Caco-2 (cell line): Measurements from ENCODE around the gene FBN3. TPM values are rescaled to one million over a fixed set of nuclear protein-coding genes. Genes with fewer than 3 reads are reported as not detected.

ENCODE experiments used
- BruUV-seq: library from RNA; stranded (reverse); fragments of 400-500 nt; replicated peaks from 2 replicates; lab custom pipeline; 2021; lab: Mats Ljungman, UMichigan
- CTCF ChIA-PET: fragments of 300-600 bp; sonication (Branson Sonifier 250); formaldehyde crosslinking; loops from one replicate; lab custom pipeline; 2022; ENCODE audit warnings: antibody characterized with exemption; lab: Charles Lee
- POLR2A ChIA-PET: fragments of 300-600 bp; sonication (Branson Sonifier 250); formaldehyde crosslinking; loops from one replicate; lab custom pipeline; 2022; ENCODE audit warnings: antibody characterized with exemption; lab: Charles Lee
- DNase-seq, 2 experiments: peaks; one replicate each; pipeline versions ENCODE4 v3.0.0 to v3.0.0-alpha.2; 2020 to 2022
- H3K27me3 ChIP-seq: replicated peaks from 2 replicates; pipeline ENCODE4 v1.6.0; 2011; ENCODE audit warnings: low read length; ENCODE audit not compliant: control insufficient read depth, insufficient read depth
- H3K36me3 ChIP-seq: 2 replicates; pipeline ENCODE4 v1.5.1; 2011; ENCODE audit warnings: low read length; ENCODE audit not compliant: control insufficient read depth, insufficient read depth
- H3K4me1 ChIP-seq: fragments of 250-450 bp; sonication (Bioruptor Pico); 2 replicates; pipeline ENCODE4 v1.5.1; 2020; ENCODE audit warnings: mild to moderate bottlenecking
- H3K4me3 ChIP-seq: 2 replicates; pipeline ENCODE4 v1.5.1; 2011; ENCODE audit warnings: low read depth, mild to moderate bottlenecking, control low read depth, low read length
- H3K9me3 ChIP-seq: fragments of 250-450 bp; sonication (Bioruptor Pico); 2 replicates; pipeline ENCODE4 v1.5.1; 2020; ENCODE audit warnings: mild to moderate bottlenecking, moderate library complexity
- H3K27ac Mint-ChIP-seq: one replicate; pipeline ENCODE4 v1.8.0; 2022; ENCODE audit warnings: mixed read lengths; ENCODE audit not compliant: unreplicated experiment
- H3K27me3 Mint-ChIP-seq: one replicate; pipeline ENCODE4 v1.8.0; 2022; ENCODE audit warnings: mixed read lengths; ENCODE audit not compliant: insufficient read depth, unreplicated experiment
- H3K36me3 Mint-ChIP-seq: one replicate; pipeline ENCODE4 v1.8.0; 2022; ENCODE audit warnings: mild to moderate bottlenecking, mixed read lengths; ENCODE audit not compliant: insufficient read depth, unreplicated experiment
- H3K4me1 Mint-ChIP-seq: one replicate; pipeline ENCODE4 v1.8.0; 2022; ENCODE audit warnings: low read depth, mixed read lengths; ENCODE audit not compliant: unreplicated experiment
- H3K4me3 Mint-ChIP-seq: one replicate; pipeline ENCODE4 v1.8.0; 2022; ENCODE audit warnings: mild to moderate bottlenecking, moderate library complexity, mixed read lengths; ENCODE audit not compliant: unreplicated experiment
- H3K9me3 Mint-ChIP-seq: one replicate; pipeline ENCODE4 v1.8.0; 2022; ENCODE audit warnings: mixed read lengths; ENCODE audit not compliant: unreplicated experiment
- CTCF ChIP-seq, 2 experiments: fragments of 200-600 bp in 1 of 2; IDR thresholded peaks; 1 replicate in 1 of 2; 2 replicates in 1 of 2; pipeline versions ENCODE4 v1.5.1 to v1.8.0; 2011 to 2022; ENCODE audit warnings: antibody characterized with exemption in 1 of 2, control low read depth in 1 of 2, inconsistent platforms in 1 of 2, low read depth in 1 of 2, low read length in 1 of 2, mild to moderate bottlenecking in 1 of 2, moderate library complexity in 1 of 2; ENCODE audit not compliant: insufficient read depth in 1 of 2, severe bottlenecking in 1 of 2, unreplicated experiment in 1 of 2
- intact Hi-C: fragments of 100-400 bp; cut with micrococcal nuclease; formaldehyde crosslinking; loops from one replicate; pipeline ENCODE4 v1.10.0; 2022; ENCODE audit not compliant: unreplicated experiment
- total RNA-seq: library from RNA; stranded (reverse); gene quantifications from 2 replicates; pipeline ENCODE4 v1.2.3, GENCODE V29; 2022

Gene FBN3
- total RNA-seq, 1 experiment from 2014 or later: 16.4 TPM

GRCh38 chr19:8144273-8144995, 5.0 kb downstream of the FBN3 start:
- H3K27me3 ChIP-seq: no peaks in the 10 kb centered on the region

GRCh38 chr19:8143041-8143440, 6.4 kb downstream of the FBN3 start:
- Mint-ChIP-seq H3K4me1 (peaks cover 13% of the 10 kb centered on the region), H3K27ac (no peak overlapping the region), H3K36me3 (no peaks in the 10 kb centered on the region), H3K4me3 (no peak overlapping the region), H3K9me3 (no peaks in the 10 kb centered on the region), H3K27me3 (no peaks in the 10 kb centered on the region)
- ChIA-PET POLR2A (no interaction called here), CTCF (no interaction called here)
- BruUV-seq: no TSS peak
- Histone ChIP-seq H3K4me3 (no peak overlapping the region), H3K27me3 (no peaks in the 10 kb centered on the region), H3K4me1 (no peaks in the 10 kb centered on the region), H3K36me3 (no peaks in the 10 kb centered on the region), H3K9me3 (no peaks in the 10 kb centered on the region)
- TF ChIP-seq CTCF (IDR thresholded peaks at IDR 0.05; ENCODE audit: insufficient read depth in 1 of 2, low read depth in 1 of 2, low read length in 1 of 2, severe bottlenecking in 1 of 2, unreplicated experiment in 1 of 2): no peak
- no peak for DNase-seq
- intact Hi-C loops: no loop called here

More at GRCh38 chr19:8144273-8144995, 5.0 kb downstream of the FBN3 start:
- no peak for DNase-seq
- CTCF ChIA-PET: no interaction called here
- BruUV-seq: no TSS peak
- Histone ChIP-seq H3K4me1 (no peaks in the 10 kb centered on the region), H3K9me3 (no peaks in the 10 kb centered on the region), H3K4me3 (no peak overlapping the region), H3K36me3 (no peaks in the 10 kb centered on the region)
- Mint-ChIP-seq H3K4me1 (peaks cover 15% of the 10 kb centered on the region), H3K27ac (no peak overlapping the region), H3K36me3 (no peaks in the 10 kb centered on the region), H3K27me3 (no peaks in the 10 kb centered on the region), H3K4me3 (no peak overlapping the region), H3K9me3 (no peaks in the 10 kb centered on the region)
- no peak for TF ChIP-seq CTCF (IDR thresholded peaks at IDR 0.05; ENCODE audit: insufficient read depth in 1 of 2, low read depth in 1 of 2, low read length in 1 of 2, severe bottlenecking in 1 of 2, unreplicated experiment in 1 of 2)
- intact Hi-C loops: no loop called here
- POLR2A ChIA-PET: no interaction called here

GRCh38 chr19:8142513-8142900, 6.9 kb downstream of the FBN3 start:
- no peaks in the 10 kb centered on the region for H3K4me1 ChIP-seq
- no peaks in the 10 kb centered on the region for H3K36me3 ChIP-seq
- H3K4me3 Mint-ChIP-seq: no peak overlapping the region
- intact Hi-C loops: no loop called here
- H3K27me3 Mint-ChIP-seq: no peaks in the 10 kb centered on the region
- no peak overlapping the region for H3K27ac Mint-ChIP-seq
- POLR2A ChIA-PET: no interaction called here
- no peaks in the 10 kb centered on the region for H3K27me3 ChIP-seq
- TF ChIP-seq CTCF (IDR thresholded peaks at IDR 0.05; ENCODE audit: insufficient read depth in 1 of 2, low read depth in 1 of 2, low read length in 1 of 2, severe bottlenecking in 1 of 2, unreplicated experiment in 1 of 2): no peak
- H3K36me3 Mint-ChIP-seq: no peaks in the 10 kb centered on the region
- CTCF ChIA-PET: no interaction called here
- peaks cover 8% of the 10 kb centered on the region for H3K4me1 Mint-ChIP-seq
- H3K9me3 ChIP-seq: no peaks in the 10 kb centered on the region
- BruUV-seq: no TSS peak
- no peak for DNase-seq
- no peak overlapping the region for H3K4me3 ChIP-seq
- no peaks in the 10 kb centered on the region for H3K9me3 Mint-ChIP-seq
